ENCODE data around the gene CDKAL1. TPM values are rescaled to one million over a fixed set of nuclear protein-coding genes. Genes with fewer than 3 reads are reported as not detected.

Gene CDKAL1
- total RNA-seq, 2 donors from 2014 or later: 12.1 to 19.0 TPM

- H3K4me3 ChIP-seq: no peak overlapping the region
- no peak for DNase-seq (ENCODE audit: low spot score)
- H3K27me3 ChIP-seq (replicated peaks; ENCODE audit: insufficient read depth): no peaks in the 10 kb centered on the region
- H3K4me1 ChIP-seq (replicated peaks): no peaks in the 10 kb centered on the region
- intact Hi-C loops (cut with DNase I): no loop called here
- H3K36me3 ChIP-seq: no peaks in the 10 kb centered on the region
- H3K27ac ChIP-seq: no peak overlapping the region
- no peaks in the 10 kb centered on the region for H3K9me3 ChIP-seq
- TF ChIP-seq, protein P1, sequence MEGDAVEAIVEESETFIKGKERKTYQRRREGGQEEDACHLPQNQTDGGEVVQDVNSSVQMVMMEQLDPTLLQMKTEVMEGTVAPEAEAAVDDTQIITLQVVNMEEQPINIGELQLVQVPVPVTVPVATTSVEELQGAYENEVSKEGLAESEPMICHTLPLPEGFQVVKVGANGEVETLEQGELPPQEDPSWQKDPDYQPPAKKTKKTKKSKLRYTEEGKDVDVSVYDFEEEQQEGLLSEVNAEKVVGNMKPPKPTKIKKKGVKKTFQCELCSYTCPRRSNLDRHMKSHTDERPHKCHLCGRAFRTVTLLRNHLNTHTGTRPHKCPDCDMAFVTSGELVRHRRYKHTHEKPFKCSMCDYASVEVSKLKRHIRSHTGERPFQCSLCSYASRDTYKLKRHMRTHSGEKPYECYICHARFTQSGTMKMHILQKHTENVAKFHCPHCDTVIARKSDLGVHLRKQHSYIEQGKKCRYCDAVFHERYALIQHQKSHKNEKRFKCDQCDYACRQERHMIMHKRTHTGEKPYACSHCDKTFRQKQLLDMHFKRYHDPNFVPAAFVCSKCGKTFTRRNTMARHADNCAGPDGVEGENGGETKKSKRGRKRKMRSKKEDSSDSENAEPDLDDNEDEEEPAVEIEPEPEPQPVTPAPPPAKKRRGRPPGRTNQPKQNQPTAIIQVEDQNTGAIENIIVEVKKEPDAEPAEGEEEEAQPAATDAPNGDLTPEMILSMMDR (IDR thresholded peaks at IDR 0.05): no peak
- whole genome bisulfite sequencing: 71% methylated on average over 6 of the region's 6 CpGs
These were observed 512.0 kb downstream of the CDKAL1 start for GRCh38 chr6:21046276-21046675.

GRCh38 chr6:21048047-21048446 lies 513.8 kb downstream of the CDKAL1 start:
- Histone ChIP-seq H3K4me1 (replicated peaks) (no peaks in the 10 kb centered on the region), H3K27ac (no peak overlapping the region), H3K9me3 (no peaks in the 10 kb centered on the region), H3K36me3 (no peaks in the 10 kb centered on the region), H3K27me3 (replicated peaks; ENCODE audit: insufficient read depth) (no peaks in the 10 kb centered on the region), H3K4me3 (no peak overlapping the region)
- DNase-seq (ENCODE audit: low spot score): no peak
- intact Hi-C loops (cut with DNase I): no loop called here
- TF ChIP-seq, protein P1 (IDR thresholded peaks at IDR 0.05): no peak
- TF ChIP-seq POLR2A (IDR thresholded peaks at IDR 0.05) (no peak), POLR2AphosphoS5 (IDR thresholded peaks at IDR 0.05) (no peak)
- 93% methylated on average over 2 of the region's 2 CpGs for WGBS

- TF ChIP-seq, protein P1 (IDR thresholded peaks at IDR 0.05): no peak
- TF ChIP-seq POLR2A (IDR thresholded peaks at IDR 0.05): no peak
- no peak for TF ChIP-seq POLR2AphosphoS5 (IDR thresholded peaks at IDR 0.05)
- intact Hi-C loops (cut with DNase I): no loop called here
- no peak for DNase-seq (ENCODE audit: low spot score)
- Histone ChIP-seq H3K27me3 (replicated peaks; ENCODE audit: insufficient read depth) (no peaks in the 10 kb centered on the region), H3K36me3 (no peaks in the 10 kb centered on the region), H3K4me3 (no peak overlapping the region), H3K4me1 (replicated peaks) (no peaks in the 10 kb centered on the region), H3K9me3 (no peaks in the 10 kb centered on the region), H3K27ac (no peak overlapping the region)
These were observed 514.9 kb downstream of the CDKAL1 start for GRCh38 chr6:21049148-21049547.

DNA sequence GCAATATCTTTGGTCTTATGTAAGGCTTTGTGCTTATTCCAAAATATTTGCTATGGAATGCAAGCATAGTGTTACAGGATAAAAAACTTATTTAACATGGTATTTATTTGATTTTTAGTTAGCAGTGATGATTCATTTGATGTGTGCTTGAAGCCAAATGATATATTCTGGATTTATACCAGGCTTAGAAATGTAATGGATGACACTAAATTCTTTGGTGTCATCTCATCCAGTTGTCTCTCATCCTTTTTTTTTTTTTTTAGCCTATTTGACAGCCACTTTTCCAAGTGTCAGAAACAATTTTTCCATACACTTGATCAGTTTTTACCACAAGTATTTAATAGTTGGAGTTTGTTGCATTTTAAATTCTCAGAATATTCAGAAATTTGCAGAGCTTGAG lies 515.3 kb downstream of the CDKAL1 start:
- Histone ChIP-seq H3K4me1 (replicated peaks) (no peaks in the 10 kb centered on the region), H3K4me3 (no peak overlapping the region), H3K36me3 (no peaks in the 10 kb centered on the region), H3K9me3 (no peaks in the 10 kb centered on the region), H3K27me3 (replicated peaks; ENCODE audit: insufficient read depth) (no peaks in the 10 kb centered on the region), H3K27ac (no peak overlapping the region)
- DNase-seq (ENCODE audit: low spot score): no peak
- intact Hi-C loops (cut with DNase I): no loop called here
- TF ChIP-seq, protein P1 (IDR thresholded peaks at IDR 0.05): no peak
- TF ChIP-seq POLR2AphosphoS5 (IDR thresholded peaks at IDR 0.05): no peak
- TF ChIP-seq POLR2A (IDR thresholded peaks at IDR 0.05): no peak

GRCh38 chr6:21050935-21051334 lies 516.7 kb downstream of the CDKAL1 start:
- WGBS: 53% methylated on average over 2 of the region's 2 CpGs
- H3K9me3 ChIP-seq: no peaks in the 10 kb centered on the region
- no peak overlapping the region for H3K4me3 ChIP-seq
- H3K4me1 ChIP-seq (replicated peaks): no peaks in the 10 kb centered on the region
- no peaks in the 10 kb centered on the region for H3K36me3 ChIP-seq
- DNase-seq (ENCODE audit: low spot score): no peak
- no peak overlapping the region for H3K27ac ChIP-seq
- H3K27me3 ChIP-seq (replicated peaks; ENCODE audit: insufficient read depth): no peaks in the 10 kb centered on the region
- intact Hi-C loops (cut with DNase I): no loop called here
- TF ChIP-seq POLR2AphosphoS5 (IDR thresholded peaks at IDR 0.05): no peak
- no peak for TF ChIP-seq POLR2A (IDR thresholded peaks at IDR 0.05)
- TF ChIP-seq, protein P1 (IDR thresholded peaks at IDR 0.05): no peak

All from prostate gland (tissue), 2 donors.